Stimulated activated CD8-positive, alpha-beta memory T cell treated with anti-CD3 and anti-CD28 coated beads, Interleukin-2, amount 100 ng/mL, for 1 hour (primary cell): ENCODE results near the gene RCAN3.

Source experiments
- DNase-seq, 2 donors: peaks; one replicate each; pipeline ENCODE4 v3.0.0-alpha.2; 2020; ENCODE audit warnings: low read depth in 2 of 2

Gene RCAN3

DNA sequence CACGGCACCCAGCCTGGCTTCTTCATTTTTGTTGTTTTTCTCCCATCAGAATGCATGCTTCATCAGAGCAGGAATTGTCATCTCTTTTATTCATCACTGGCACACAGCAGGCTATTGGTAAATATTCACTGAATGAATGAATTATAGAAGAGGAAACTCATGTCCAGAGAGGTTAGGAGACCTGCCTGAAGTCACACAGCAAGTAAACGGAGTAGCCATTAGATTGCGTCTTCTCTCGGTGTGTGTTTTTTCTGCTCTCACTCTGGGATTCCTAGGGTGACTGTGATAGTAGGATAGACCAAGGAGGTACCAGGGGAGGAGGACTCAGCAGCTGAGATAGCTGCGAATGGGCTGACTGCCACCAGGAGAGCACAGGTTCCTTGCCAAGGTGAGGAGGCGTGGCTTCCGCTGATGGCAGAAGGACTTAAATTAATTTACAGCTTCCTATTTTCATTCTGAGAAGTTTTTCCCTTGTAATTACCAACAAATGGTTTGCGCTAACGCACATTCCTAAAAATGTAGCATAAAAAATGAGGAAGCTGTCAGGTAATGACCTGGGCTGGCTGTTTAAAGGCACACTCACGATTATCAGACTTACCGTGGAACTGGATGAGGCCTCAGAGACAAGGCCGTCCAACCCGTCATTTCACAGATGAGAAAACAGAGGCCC is 48.8 kb downstream of the RCAN3 start:
- no peak for DNase-seq

- no peak for DNase-seq
Measured at GRCh38 chr1:24551960-24552571, 49.4 kb downstream of the RCAN3 start.

GRCh38 chr1:24553931-24554330 is 51.3 kb downstream of the RCAN3 start:
- no peak for DNase-seq

GRCh38 chr1:24554714-24555113 is 52.1 kb downstream of the RCAN3 start:
- DNase-seq: no peak

GRCh38 chr1:24555591-24556413 is 53.2 kb downstream of the RCAN3 start, which contains the start of gene NCMAP:
Gene NCMAP, plus strand, starts transcription at chr1:24556087. Its CDS starts 39,344 bp downstream, at chr1:24595431.
- peak; percentile 10 to 37 for DNase-seq

DNA sequence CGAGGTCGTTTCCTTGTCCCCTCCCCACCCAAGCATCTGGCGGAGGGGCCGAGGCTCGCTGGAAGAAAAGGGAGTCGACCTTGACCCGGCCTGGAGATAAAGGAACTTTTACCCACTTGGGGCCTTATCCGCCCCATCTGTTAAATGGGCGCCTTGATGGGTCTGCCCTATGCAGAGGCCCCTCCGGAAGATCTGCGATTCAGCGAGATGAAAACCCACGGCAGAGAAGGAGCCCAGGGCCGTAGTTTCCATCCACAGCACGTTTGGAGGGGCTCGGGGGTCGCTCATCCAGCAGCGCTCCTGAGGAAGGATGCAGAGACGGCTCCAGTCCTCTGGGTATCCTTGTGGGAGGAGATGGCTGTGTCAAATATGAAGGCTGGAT is 53.8 kb downstream of the RCAN3 start:
- no peak for DNase-seq

DNA sequence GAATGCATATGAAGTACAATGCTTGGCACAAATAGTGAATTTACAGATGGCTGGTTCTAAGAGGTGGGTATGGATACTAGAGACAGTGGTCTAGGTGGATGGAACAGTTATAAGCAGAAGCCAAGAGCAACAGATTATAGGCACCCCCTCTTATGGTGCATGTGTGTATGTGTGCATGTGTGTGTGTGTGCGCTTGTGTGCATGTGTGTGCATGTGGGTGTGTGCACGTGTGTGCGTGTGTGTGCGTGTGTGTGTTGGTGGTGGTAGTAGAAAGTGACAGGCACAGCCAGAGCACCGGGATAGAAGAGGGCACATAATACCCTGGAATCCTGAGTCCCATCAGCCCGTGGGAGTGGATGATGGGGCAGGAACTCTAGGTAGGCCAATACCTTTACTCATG is 54.6 kb downstream of the RCAN3 start:
- no peak for DNase-seq

- no peak for DNase-seq
Measured at GRCh38 chr1:24557711-24558131, 55.1 kb downstream of the RCAN3 start.

DNA sequence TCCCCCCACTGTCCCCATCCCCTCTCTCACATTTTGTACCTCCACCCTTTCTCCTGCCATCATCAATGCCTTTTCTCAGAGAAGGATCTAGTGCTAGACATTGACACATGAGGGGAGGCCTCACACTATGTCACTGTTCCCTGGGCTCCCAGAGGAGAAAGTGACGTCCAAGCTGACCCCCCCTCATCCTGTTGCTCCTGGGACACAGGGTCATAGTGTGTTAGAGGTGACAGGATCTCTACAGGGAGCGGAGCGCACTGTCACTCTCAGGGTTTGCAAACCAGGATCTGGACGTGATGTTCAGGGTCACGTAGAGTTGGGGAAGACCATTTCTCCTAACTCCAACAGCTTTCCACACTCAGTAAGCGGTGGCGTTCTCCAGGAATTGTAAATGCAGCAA is 55.8 kb downstream of the RCAN3 start:
- no peak for DNase-seq

- DNase-seq: no peak
Measured at GRCh38 chr1:24558902-24559791, 56.5 kb downstream of the RCAN3 start.

- no peak for DNase-seq
Measured at GRCh38 chr1:24560361-24560760, 57.7 kb downstream of the RCAN3 start.

GRCh38 chr1:24562625-24563024 is 60.0 kb downstream of the RCAN3 start:
- DNase-seq: no peak

DNA sequence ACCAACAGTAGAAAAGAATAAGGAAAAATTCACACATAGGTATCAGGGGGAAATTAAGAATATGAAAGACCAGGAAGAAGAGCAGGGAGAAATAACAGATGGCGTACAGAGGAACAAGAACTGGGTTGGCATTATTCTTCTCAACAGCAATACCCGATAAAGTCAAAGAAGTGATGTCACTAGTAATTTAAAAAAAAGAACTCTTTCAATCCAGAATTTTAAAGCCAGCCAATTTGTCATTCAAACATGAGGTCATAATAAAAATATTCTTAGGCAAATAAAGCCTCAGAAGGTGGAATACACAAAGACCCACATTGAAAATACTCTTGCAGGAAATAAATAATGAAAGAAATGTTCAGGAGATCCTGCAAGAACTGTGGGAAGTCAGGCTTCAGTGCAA is 62.1 kb downstream of the RCAN3 start:
- no peak for DNase-seq

GRCh38 chr1:24566236-24566867 is 63.7 kb downstream of the RCAN3 start:
- no peak for DNase-seq

GRCh38 chr1:24567792-24568388 is 65.3 kb downstream of the RCAN3 start:
- DNase-seq: no peak

GRCh38 chr1:24568475-24568874 is 65.8 kb downstream of the RCAN3 start:
- no peak for DNase-seq

DNA sequence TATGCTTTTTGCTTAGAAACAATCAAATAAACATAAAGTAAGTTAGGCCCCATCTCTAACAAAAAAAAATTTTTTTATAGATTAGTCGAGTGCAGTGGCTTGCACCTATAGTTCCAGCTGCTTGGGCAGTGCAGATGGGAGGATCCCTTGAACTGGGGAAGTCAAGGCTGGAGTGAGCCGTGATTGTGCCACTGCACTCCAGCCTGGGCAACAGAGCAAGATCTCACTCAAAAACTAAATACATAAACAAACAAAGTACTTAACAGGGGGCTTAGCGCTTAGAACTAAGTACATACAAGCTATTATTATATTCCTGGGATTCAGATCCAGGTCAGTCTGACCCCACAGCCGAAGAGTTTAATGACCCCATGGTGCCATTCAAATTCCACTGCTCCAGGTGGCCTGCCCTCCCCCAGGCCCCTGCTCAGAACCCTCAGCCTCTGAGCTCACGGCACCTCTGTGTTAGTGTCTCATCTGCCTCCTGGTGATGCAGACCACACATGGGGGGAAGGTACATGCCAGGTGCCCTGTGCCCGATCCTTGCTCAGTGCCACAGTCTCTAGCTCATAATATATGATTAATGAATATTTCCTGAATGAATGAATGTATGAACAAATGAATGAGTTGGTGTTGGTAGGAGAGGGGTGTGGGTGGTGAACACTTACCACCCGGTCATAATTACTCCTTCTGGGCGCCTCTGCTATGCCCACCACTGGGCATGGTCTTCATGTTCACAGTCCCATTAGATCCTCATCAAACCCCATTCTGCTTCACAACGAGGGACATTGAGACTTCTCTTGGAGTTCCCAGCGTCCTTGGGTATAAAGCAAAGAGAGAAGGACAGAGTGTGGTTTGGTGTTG is 67.9 kb downstream of the RCAN3 start:
- no peak for DNase-seq

DNA sequence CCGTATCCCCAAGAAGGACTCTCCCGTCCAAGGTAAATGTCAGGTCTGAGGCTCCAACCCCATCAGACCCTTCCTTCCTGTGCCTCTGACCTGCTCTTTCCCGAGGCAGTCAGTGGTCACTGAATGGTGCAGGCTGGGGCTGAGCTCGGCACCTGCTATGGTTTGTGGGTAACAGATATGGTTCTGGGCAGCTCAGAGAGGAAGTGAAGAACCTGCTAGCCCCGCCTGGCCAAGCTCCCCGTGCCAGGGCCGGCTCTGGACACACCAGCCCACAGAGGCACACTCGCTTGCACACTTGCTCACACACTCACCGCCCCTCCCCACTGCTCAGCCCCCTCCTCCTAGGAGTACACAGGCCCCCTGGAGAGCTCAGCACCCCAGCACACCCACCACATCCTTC is 69.7 kb downstream of the RCAN3 start:
- no peak for DNase-seq

GRCh38 chr1:24575905-24576587 is 73.4 kb downstream of the RCAN3 start:
- no peak for DNase-seq
